Breast epithelium (tissue), 3 donors: ENCODE data around the gene ZC3H7A.

Experiments used
- CTCF ChIP-seq, 3 donors: fragments of 450-650 bp; IDR thresholded peaks; one replicate each; pipeline ENCODE4 v1.5.1; 2016 to 2017; ENCODE audit warnings: antibody characterized with exemption in 3 of 3, mild to moderate bottlenecking in 3 of 3, moderate library complexity in 3 of 3
- POLR2A ChIP-seq: fragments of 450-650 bp; IDR thresholded peaks from one replicate; pipeline ENCODE4 v1.6.1; 2016; ENCODE audit warnings: antibody characterized with exemption, mild to moderate bottlenecking, moderate library complexity
- POLR2AphosphoS5 ChIP-seq, 3 donors: sonication (generic); formaldehyde crosslinking; IDR thresholded peaks; one replicate each; pipeline ENCODE4 v1.6.1; 2017; ENCODE audit warnings: antibody characterized with exemption in 3 of 3

- TF ChIP-seq POLR2AphosphoS5 (IDR thresholded peaks at IDR 0.05) = no peak
- no peak for TF ChIP-seq CTCF (IDR thresholded peaks at IDR 0.05)
- TF ChIP-seq POLR2A = no peak
Observed at GRCh38 chr16:11841026-11841425, 44.0 kb upstream of the ZC3H7A start.
